ENCODE data around the gene FRMD4A.

GRCh38 chr10:14358886-14359573, 28.3 kb upstream of the FRMD4A start:
- TF ChIP-seq, protein P1, sequence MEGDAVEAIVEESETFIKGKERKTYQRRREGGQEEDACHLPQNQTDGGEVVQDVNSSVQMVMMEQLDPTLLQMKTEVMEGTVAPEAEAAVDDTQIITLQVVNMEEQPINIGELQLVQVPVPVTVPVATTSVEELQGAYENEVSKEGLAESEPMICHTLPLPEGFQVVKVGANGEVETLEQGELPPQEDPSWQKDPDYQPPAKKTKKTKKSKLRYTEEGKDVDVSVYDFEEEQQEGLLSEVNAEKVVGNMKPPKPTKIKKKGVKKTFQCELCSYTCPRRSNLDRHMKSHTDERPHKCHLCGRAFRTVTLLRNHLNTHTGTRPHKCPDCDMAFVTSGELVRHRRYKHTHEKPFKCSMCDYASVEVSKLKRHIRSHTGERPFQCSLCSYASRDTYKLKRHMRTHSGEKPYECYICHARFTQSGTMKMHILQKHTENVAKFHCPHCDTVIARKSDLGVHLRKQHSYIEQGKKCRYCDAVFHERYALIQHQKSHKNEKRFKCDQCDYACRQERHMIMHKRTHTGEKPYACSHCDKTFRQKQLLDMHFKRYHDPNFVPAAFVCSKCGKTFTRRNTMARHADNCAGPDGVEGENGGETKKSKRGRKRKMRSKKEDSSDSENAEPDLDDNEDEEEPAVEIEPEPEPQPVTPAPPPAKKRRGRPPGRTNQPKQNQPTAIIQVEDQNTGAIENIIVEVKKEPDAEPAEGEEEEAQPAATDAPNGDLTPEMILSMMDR (IDR thresholded peaks at IDR 0.05): no peak
- TF ChIP-seq POLR2A (IDR thresholded peaks at IDR 0.05): no peak
